Esophagus squamous epithelium (tissue), 5 donors: ENCODE measurements around the gene GPBP1L1. TPM values are rescaled to one million over a fixed set of nuclear protein-coding genes. Genes with fewer than 3 reads are reported as not detected.

Source experiments
- DNase-seq: peaks from one replicate; lab custom pipeline; 2025; lab: John Stamatoyannopoulos, UW
- H3K27ac ChIP-seq, 4 donors: fragments of 200-600 bp; sonication (generic); one replicate each; pipeline ENCODE4 v1.5.1; 2016 to 2019; ENCODE audit warnings: mild to moderate bottlenecking in 1 of 4
- H3K27me3 ChIP-seq, 4 donors: fragments of 200-600 bp; sonication (generic); 1 replicate in 3 of 4; 2 replicates in 1 of 4; pipeline versions ENCODE4 v1.5.1 to v1.6.0; 2017 to 2021; ENCODE audit warnings: antibody characterized with exemption in 1 of 4
- H3K36me3 ChIP-seq, 3 donors: fragments of 200-600 bp; sonication (generic); one replicate each; pipeline ENCODE4 v1.5.1; 2016 to 2019
- H3K4me1 ChIP-seq, 3 donors: fragments of 200-600 bp; sonication (generic); one replicate each; pipeline ENCODE4 v1.5.1; 2017 to 2019
- H3K4me3 ChIP-seq, 4 donors: fragments of 200-600 bp; sonication (generic); 1 replicate in 3 of 4; 2 replicates in 1 of 4; pipeline ENCODE4 v1.5.1; 2016 to 2019; ENCODE audit warnings: mild to moderate bottlenecking in 2 of 4, moderate library complexity in 1 of 4
- H3K9me3 ChIP-seq, 3 donors: fragments of 200-600 bp; sonication (generic); one replicate each; pipeline ENCODE4 v1.5.1; 2016 to 2019
- CTCF ChIP-seq, 6 experiments: fragments of 450-650 bp in 4 of 6; fragments of 200-600 bp in 2 of 6; sonication (generic) in 2 of 6; IDR thresholded peaks; one replicate each; pipeline ENCODE4 v1.5.1; 2016 to 2019; ENCODE audit warnings: antibody characterized with exemption in 6 of 6, mild to moderate bottlenecking in 4 of 6, moderate library complexity in 4 of 6
- POLR2A ChIP-seq, 4 donors: fragments of 450-650 bp; IDR thresholded peaks; one replicate each; pipeline ENCODE4 v1.6.1; 2017; ENCODE audit warnings: antibody characterized with exemption in 4 of 4, mild to moderate bottlenecking in 4 of 4, moderate library complexity in 3 of 4
- WGBS, 2 donors: methylation state at CpG; one replicate each; pipeline ENCODE4 v1.1.5; 2018; 5-methylcytosine and 5-hydroxymethylcytosine counted together
- intact Hi-C: fragments of 100-400 bp; cut with DNase I; formaldehyde crosslinking; loops from one replicate; pipeline ENCODE4 v1.15.0; 2022
- total RNA-seq, 4 donors: library from RNA; depleted of rRNA; stranded (reverse); fragments of >200 nt; gene quantifications; one replicate each; pipeline ENCODE4 v1.1.0, GENCODE V29; 2016
- donor health status: DM: yes; HTN: yes; CAD: no.

The GPBP1L1 gene
- total RNA-seq, 4 donors from 2014 or later: 67.3 to 139 (median 97.7) TPM

GRCh38 chr1:45620588-45621500 lies 65.5 kb downstream of the GPBP1L1 start:
- Histone ChIP-seq H3K27me3 (no peaks in the 10 kb centered on the region), H3K9me3 (no peaks in the 10 kb centered on the region), H3K4me3 (no peak overlapping the region), H3K27ac (peak overlapping the region; percentile 1 to 84 (median 64)), H3K4me1 (peaks cover 0 to 44% (median 19%) of the 10 kb centered on the region in 3 donors), H3K36me3 (peaks cover 7 to 89% (median 15%) of the 10 kb centered on the region in 3 donors)
- TF ChIP-seq POLR2A (IDR thresholded peaks at IDR 0.05) (no peak), CTCF (IDR thresholded peaks at IDR 0.05) (no peak)
- no peak for DNase-seq
- 85 to 87% methylated on average over 9 to 15 of the region's 17 CpGs for WGBS, 2 donors
- intact Hi-C loops: no loop called here

- no peaks in the 10 kb centered on the region for H3K27me3 ChIP-seq
- intact Hi-C loops: no loop called here
- H3K4me1 ChIP-seq: peaks cover 0 to 42% (median 19%) of the 10 kb centered on the region in 3 donors
- TF ChIP-seq CTCF (IDR thresholded peaks at IDR 0.05) (no peak), POLR2A (IDR thresholded peaks at IDR 0.05) (no peak)
- H3K36me3 ChIP-seq: peaks cover 7 to 92% (median 27%) of the 10 kb centered on the region in 3 donors
- WGBS, 2 donors: 53 to 68% methylated on average over 5 to 6 of the region's 8 CpGs
- no peak overlapping the region for H3K4me3 ChIP-seq
- no peak for DNase-seq
- H3K9me3 ChIP-seq: no peaks in the 10 kb centered on the region
- peak overlapping the region; percentile 25 to 84 (median 64) for H3K27ac ChIP-seq
Observed at GRCh38 chr1:45619149-45619921, 67.0 kb downstream of the GPBP1L1 start.

GRCh38 chr1:45617618-45618017 lies 68.7 kb downstream of the GPBP1L1 start:
- no peak for TF ChIP-seq POLR2A (IDR thresholded peaks at IDR 0.05)
- TF ChIP-seq CTCF (IDR thresholded peaks at IDR 0.05): no peak
- 60 to 83% methylated on average over 3 to 4 of the region's 4 CpGs for WGBS, 2 donors
- H3K36me3 ChIP-seq: peaks cover 0 to 91% (median 27%) of the 10 kb centered on the region in 3 donors
- H3K4me1 ChIP-seq: peaks cover 0 to 36% (median 14%) of the 10 kb centered on the region in 3 donors
- H3K27me3 ChIP-seq: no peaks in the 10 kb centered on the region
- no peak overlapping the region for H3K27ac ChIP-seq
- intact Hi-C loops: no loop called here
- no peaks in the 10 kb centered on the region for H3K9me3 ChIP-seq
- no peak overlapping the region for H3K4me3 ChIP-seq
- no peak for DNase-seq

- peaks cover 0 to 84% (median 27%) of the 10 kb centered on the region in 3 donors for H3K36me3 ChIP-seq
- no peak overlapping the region for H3K4me3 ChIP-seq
- no peaks in the 10 kb centered on the region for H3K27me3 ChIP-seq
- intact Hi-C loops: no loop called here
- no peaks in the 10 kb centered on the region for H3K9me3 ChIP-seq
- no peak overlapping the region for H3K27ac ChIP-seq
- 81 to 87% methylated on average over 1 of the region's 1 CpG for WGBS, 2 donors
- no peak for TF ChIP-seq POLR2A (IDR thresholded peaks at IDR 0.05)
- no peak for TF ChIP-seq CTCF (IDR thresholded peaks at IDR 0.05)
- H3K4me1 ChIP-seq: peaks cover 0 to 20% (median 3%) of the 10 kb centered on the region in 3 donors
- no peak for DNase-seq
Observed at GRCh38 chr1:45615885-45616284, 70.4 kb downstream of the GPBP1L1 start.
